ENCODE data around the gene ADK. TPM values are rescaled to one million over a fixed set of nuclear protein-coding genes. Genes with fewer than 3 reads are reported as not detected.

The ADK gene
- total RNA-seq: 25.0 to 26.2 TPM (median 26.2 TPM) in 3 replicates

DNA sequence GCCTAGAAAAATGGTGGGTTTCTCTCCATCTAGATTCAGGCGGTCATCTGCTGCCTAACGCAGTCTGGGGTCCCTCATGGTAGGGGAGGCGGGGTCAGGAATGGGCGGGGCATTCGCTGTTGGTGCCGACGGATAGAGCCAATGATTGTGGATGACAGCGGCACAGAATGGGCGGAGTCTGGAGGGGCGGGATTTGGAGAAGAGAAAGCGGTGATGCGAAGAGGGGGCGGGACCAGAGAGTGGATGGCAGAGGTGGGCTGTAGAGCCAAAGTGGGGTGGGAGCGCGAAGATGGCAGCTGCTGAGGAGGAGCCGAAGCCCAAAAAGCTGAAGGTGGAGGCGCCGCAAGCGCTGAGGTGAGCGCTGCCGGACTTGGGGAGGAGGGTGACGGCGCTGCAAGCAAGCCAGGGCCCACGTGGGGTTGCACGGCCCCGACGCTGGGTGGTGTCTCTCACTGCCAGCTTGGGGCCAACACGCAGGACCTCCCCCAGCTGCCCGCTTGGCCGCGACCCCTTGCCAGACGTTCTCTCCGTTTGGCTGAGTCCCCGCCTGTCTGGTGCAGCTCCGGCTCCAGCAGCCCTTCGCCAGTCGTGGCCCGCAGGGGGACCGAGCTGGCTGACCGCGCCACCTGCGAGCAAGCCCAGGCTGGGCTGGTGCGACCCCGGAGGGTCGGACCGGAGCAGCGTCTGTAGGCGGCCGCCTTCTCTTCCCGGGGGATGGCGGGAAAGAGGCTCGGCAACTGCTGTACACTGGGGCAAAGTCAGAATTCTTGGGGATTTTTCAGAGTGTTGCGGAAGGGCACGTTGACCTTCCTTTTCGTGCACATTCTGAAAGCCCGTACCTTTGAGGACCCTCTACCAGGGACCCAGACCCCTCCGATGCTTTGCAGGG is at the start of gene ADK:
Gene ADK, plus strand, starts transcription at position 232 of the 889 bp plus-strand sequence. Its CDS starts 58 bp downstream, at position 290.
- Mint-ChIP-seq H3K4me1 (peaks cover 42% of the 10 kb centered on the region), H3K36me3 (peaks cover 7% of the 10 kb centered on the region), H3K9me3 (no peaks in the 10 kb centered on the region), H3K27me3 (ENCODE audit: low read depth) (no peaks in the 10 kb centered on the region), H3K4me3 (no peak within 1 kb of the TSS), H3K27ac (no peak within 1 kb of the TSS)
- TF ChIP-seq, protein P1, sequence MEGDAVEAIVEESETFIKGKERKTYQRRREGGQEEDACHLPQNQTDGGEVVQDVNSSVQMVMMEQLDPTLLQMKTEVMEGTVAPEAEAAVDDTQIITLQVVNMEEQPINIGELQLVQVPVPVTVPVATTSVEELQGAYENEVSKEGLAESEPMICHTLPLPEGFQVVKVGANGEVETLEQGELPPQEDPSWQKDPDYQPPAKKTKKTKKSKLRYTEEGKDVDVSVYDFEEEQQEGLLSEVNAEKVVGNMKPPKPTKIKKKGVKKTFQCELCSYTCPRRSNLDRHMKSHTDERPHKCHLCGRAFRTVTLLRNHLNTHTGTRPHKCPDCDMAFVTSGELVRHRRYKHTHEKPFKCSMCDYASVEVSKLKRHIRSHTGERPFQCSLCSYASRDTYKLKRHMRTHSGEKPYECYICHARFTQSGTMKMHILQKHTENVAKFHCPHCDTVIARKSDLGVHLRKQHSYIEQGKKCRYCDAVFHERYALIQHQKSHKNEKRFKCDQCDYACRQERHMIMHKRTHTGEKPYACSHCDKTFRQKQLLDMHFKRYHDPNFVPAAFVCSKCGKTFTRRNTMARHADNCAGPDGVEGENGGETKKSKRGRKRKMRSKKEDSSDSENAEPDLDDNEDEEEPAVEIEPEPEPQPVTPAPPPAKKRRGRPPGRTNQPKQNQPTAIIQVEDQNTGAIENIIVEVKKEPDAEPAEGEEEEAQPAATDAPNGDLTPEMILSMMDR (IDR thresholded peaks at IDR 0.05; ENCODE audit: unreplicated experiment): peak; percentile 36
- DNase-seq (ENCODE audit: low spot score in 2 of 2, unreplicated experiment in 2 of 2): peak; percentile 99

- H3K27me3 Mint-ChIP-seq (ENCODE audit: low read depth): no peaks in the 10 kb centered on the region
- TF ChIP-seq, protein P1 (IDR thresholded peaks at IDR 0.05; ENCODE audit: unreplicated experiment): no peak
- peaks cover 53% of the 10 kb centered on the region for H3K36me3 Mint-ChIP-seq
- DNase-seq (ENCODE audit: low spot score in 2 of 2, unreplicated experiment in 2 of 2): no peak
- H3K27ac Mint-ChIP-seq: no peak overlapping the region
- peaks cover 11% of the 10 kb centered on the region for H3K4me1 Mint-ChIP-seq
- no peak overlapping the region for H3K4me3 Mint-ChIP-seq
- H3K9me3 Mint-ChIP-seq: no peaks in the 10 kb centered on the region
These were observed 47.3 kb upstream of the ADK start for GRCh38 chr10:74103560-74104258.

DNA sequence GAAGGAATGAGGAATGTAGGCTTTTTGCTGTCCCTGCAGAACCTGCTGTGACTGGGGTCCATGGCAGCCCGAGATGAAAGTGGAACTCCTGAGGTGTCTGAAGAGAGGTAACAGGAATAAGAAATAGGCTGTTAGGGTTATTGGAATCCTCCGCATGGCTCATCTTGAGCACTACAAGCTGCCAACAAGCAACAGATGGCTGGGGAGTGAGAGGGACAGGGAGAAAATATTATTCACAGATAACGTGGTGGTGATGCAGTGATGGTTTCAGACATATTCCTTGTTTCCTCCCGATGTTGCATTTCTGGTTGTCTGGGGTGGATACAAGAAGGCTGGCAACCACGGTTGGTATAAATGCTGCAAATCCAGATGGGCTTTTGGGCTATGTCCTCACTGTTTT is 46.5 kb upstream of the ADK start:
- H3K9me3 Mint-ChIP-seq: no peaks in the 10 kb centered on the region
- TF ChIP-seq, protein P1 (IDR thresholded peaks at IDR 0.05; ENCODE audit: unreplicated experiment): no peak
- peaks cover 54% of the 10 kb centered on the region for H3K36me3 Mint-ChIP-seq
- H3K4me1 Mint-ChIP-seq: peaks cover 4% of the 10 kb centered on the region
- H3K27ac Mint-ChIP-seq: no peak overlapping the region
- H3K27me3 Mint-ChIP-seq (ENCODE audit: low read depth): no peaks in the 10 kb centered on the region
- DNase-seq (ENCODE audit: low spot score in 2 of 2, unreplicated experiment in 2 of 2): no peak
- H3K4me3 Mint-ChIP-seq: no peak overlapping the region

DNA sequence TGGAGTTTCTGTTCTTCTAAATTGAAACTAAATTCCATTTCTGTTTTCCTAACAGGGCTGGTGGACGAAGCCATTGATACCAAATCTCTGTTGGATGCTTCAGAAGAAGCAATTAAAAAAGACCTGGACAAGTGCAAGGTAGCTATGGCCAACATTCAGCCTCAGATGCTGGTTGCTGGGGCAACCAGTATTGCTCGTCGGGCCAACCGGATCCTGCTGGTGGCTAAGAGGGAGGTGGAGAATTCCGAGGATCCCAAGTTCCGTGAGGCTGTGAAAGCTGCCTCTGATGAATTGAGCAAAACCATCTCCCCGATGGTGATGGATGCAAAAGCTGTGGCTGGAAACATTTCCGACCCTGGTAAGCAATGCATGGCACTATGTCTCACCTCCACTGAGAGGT is 46.0 kb upstream of the ADK start:
- no peak for DNase-seq (ENCODE audit: low spot score in 2 of 2, unreplicated experiment in 2 of 2)
- Mint-ChIP-seq H3K36me3 (peaks cover 55% of the 10 kb centered on the region), H3K27me3 (ENCODE audit: low read depth) (no peaks in the 10 kb centered on the region), H3K4me3 (no peak overlapping the region), H3K27ac (peak overlapping the region; percentile 47), H3K4me1 (no peaks in the 10 kb centered on the region), H3K9me3 (no peaks in the 10 kb centered on the region)
- TF ChIP-seq, protein P1 (IDR thresholded peaks at IDR 0.05; ENCODE audit: unreplicated experiment): no peak

DNA sequence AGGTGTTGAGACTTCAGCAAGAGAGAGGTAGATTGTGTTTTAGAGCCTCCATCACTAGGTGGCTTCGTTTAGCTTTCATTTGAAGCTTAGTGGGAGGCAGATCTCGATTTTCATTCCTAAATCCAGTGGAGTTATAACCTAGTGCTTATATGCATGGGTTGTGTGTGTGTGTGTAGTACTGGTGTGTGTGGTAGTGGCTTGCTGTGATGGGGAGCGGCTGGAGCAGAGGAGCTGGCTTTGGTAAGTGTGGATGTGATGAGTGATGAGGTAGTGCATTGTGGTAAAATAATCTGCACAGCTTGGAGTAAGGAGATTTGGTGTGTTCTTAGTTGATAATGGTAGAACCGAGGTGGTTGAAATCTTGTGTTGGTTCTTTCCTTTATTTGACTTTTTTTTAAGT is 43.6 kb upstream of the ADK start:
- H3K27ac Mint-ChIP-seq: no peak overlapping the region
- no peaks in the 10 kb centered on the region for H3K27me3 Mint-ChIP-seq (ENCODE audit: low read depth)
- DNase-seq (ENCODE audit: low spot score in 2 of 2, unreplicated experiment in 2 of 2): no peak
- peaks cover 56% of the 10 kb centered on the region for H3K36me3 Mint-ChIP-seq
- H3K9me3 Mint-ChIP-seq: no peaks in the 10 kb centered on the region
- TF ChIP-seq, protein P1 (IDR thresholded peaks at IDR 0.05; ENCODE audit: unreplicated experiment): no peak
- no peak overlapping the region for H3K4me3 Mint-ChIP-seq
- no peaks in the 10 kb centered on the region for H3K4me1 Mint-ChIP-seq

Data from mesothelial cell of epicardium (in vitro differentiated cells).